GM21390 (cell line): Measurements from ENCODE around the gene SULT1A3.
"Not testable (repeated sequence)": the region's sequence is repeated elsewhere in the genome, so short reads cannot be mapped to it uniquely, and the experiment has no call there.

Source experiments
- ATAC-seq: cut with Tn5 transposase; IDR thresholded peaks from one replicate; pipeline ENCODE4 v1.9.1; 2021; ENCODE audit not compliant: unreplicated experiment

Gene SULT1A3

GRCh38 chr16:30199049-30199448, at the start of gene SULT1A3:
TSS of gene SULT1A3 (plus strand) at chr16:30199255. CDS start at chr16:30200729, 1,474 bp downstream.
- not testable (repeated sequence) for ATAC-seq

DNA sequence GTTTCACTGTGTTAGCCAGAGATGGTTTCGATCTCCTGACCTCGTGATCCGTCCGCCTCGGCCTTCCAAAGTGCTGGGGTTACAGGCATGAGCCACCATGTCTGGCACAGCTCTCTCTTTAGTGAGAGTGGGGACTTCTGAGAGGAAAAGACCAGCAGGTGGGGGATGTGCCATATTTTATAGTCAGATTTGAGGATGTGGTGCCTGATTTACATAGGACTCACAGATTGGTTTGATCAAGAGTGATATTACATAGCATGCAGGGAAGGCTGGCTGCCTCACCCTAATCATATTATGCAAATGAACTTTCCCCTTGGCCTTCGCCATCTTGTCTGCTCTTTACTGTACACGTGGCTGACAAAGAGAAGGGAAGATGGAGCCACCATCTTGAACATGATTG, 48.0 kb upstream of the SULT1A3 start:
- ATAC-seq: no peak

DNA sequence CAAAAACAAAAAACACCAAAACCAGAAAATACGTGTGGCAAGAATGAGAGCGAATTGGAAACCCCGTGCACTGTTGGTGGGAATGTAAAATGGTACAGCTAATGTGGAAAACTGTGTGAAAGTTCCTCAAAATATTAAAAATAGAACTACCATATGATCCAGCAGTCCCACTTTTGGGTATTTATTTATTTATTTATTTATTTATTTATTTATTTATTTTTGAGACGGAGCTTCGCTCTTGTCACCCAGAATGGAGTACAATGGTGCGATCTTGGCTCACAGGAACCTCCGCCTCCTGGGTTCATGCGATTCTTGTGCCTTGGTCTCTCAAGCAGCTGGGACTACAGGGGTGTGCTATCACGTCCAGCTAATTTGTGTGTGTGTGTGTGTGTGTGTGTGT, 46.5 kb upstream of the SULT1A3 start:
- no peak for ATAC-seq

- ATAC-seq: no peak
These were observed 43.9 kb upstream of the SULT1A3 start for GRCh38 chr16:30155188-30155587.

- no peak for ATAC-seq
These were observed 41.8 kb upstream of the SULT1A3 start for GRCh38 chr16:30157214-30157613.

DNA sequence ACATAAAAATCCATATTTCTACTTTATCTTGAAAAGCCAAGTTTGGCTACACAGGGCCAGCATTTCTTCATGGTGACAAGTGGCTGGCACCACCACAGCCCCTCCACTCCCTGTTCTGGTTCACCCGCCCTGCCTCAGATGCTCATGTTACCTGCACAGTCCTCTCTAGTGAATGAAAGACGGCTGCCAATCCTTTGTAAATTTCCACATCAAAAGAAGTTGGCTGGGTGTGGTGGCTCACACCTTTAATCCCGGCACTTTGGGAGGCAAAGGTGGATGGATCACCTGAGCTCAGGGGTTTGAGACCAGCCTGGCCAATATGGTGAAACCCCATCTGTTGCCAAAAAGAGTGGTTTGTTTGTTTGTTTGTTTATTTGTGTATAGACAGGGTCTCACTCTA, 35.5 kb upstream of the SULT1A3 start:
- ATAC-seq: no peak

DNA sequence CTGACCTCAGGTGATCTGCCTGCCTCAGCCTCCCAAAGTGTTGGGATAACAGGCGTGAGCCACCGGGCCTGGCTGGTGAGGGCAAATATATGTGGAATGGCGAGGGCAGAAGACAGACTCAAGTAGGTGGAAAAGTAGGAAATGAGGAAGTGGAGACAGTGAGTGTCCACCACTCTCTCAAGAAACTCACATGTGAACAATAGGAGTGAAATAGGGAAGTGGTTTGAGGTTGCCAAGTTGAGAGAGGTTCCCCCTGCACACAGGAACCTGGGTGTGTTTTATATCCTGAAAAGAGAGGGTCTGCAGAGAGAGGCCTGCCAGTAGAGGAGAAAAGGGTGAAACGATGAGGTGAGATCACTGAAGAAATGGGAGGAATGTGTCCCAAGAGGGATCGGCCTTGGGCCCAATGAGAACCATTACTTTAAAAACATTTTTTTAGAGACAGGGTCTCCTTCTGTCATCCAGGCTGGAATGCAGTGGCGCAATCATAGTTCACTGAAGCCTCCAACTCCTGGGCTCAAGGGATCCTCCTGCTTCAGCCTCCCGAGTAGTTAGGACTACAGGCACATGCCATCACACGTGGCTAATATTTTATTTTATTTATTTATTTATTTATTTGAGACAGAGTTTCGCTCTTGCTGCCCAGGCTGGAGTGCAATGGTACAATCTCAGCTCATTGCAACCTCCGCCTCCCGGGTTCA, 32.7 kb upstream of the SULT1A3 start:
- no peak for ATAC-seq

GRCh38 chr16:30168746-30169145, 30.3 kb upstream of the SULT1A3 start:
- ATAC-seq: not testable (repeated sequence)

GRCh38 chr16:30169416-30169815, 29.6 kb upstream of the SULT1A3 start:
- ATAC-seq: not testable (repeated sequence)

DNA sequence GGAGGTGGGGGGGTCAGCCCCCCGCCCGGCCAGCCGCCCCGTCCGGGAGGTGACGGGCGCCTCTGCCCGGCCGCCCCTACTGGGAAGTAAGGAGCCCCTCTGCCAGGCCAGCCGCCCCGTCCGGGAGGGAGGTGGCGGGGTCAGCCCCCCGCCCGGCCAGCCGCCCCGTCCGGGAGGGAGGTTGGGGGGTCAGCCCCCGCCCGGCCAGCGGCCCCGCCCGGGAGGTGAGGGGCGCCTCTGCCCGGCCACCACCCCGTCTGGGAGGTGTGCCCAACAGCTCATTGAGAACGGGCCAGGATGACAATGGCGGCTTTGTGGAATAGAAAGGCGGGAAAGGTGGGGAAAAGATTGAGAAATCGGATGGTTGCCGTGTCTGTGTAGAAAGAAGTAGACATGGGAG, 28.9 kb upstream of the SULT1A3 start:
- not testable (repeated sequence) for ATAC-seq

DNA sequence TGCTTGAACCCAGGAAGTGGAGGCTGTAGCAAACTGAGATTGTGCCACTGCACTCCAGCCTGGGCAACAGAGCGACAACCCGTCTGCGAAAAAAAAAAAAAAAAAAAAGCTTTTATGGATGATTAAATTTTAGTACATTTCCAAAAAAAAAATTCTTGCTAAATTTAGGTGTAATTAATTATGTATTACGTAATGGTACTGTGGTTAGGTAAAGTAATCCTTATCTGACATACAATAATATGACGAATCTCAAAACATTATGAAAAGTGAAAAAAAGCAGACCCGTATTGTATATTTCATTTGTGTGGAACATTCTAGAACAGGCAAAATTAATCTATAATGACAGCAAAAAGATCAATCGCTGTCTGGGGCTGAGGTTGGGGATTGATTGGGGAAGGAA, 26.0 kb upstream of the SULT1A3 start:
- ATAC-seq: no peak

GRCh38 chr16:30176876-30177275, 22.2 kb upstream of the SULT1A3 start:
- not testable (repeated sequence) for ATAC-seq

DNA sequence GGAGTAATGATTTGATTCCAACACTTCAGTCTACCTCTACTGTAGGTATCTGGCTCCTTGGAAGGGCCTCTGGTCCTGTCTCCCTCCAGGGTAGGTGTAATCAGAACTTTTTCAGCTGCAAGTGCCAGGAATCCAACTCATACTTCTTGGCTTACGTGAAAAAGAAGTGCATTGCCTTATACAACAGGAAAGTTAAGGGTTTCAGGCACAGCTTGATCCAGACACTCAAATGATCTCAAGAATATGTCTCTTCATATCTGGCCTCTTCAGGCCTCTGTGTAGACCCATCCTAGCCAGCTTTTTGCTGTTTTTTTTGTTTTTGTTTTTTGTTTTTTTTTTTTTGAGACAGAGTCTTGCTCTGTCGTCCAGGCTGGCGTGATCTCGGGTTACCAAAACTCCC, 19.9 kb upstream of the SULT1A3 start:
- no peak for ATAC-seq

DNA sequence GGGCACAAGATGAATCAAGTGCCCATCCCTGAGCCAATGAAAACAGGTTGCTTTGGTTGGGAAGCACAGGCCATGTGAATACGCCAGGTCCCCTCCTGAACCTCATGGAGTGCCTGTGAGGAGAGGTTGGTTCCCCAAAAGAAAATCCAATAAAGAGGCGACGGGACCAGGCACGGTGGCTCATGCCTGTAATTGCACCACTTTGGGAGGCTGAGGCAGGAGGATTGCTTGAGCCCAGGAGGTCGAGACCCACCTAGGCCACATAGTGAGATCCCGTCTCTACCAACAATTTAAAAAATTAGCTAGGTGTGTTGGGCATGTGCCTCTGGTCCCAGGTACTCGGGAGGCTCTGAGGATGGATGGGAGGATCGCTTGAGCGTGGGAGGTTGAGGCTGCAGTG, 19.1 kb upstream of the SULT1A3 start:
- ATAC-seq: no peak

- ATAC-seq: no peak
These were observed 18.3 kb upstream of the SULT1A3 start for GRCh38 chr16:30180741-30181140.

DNA sequence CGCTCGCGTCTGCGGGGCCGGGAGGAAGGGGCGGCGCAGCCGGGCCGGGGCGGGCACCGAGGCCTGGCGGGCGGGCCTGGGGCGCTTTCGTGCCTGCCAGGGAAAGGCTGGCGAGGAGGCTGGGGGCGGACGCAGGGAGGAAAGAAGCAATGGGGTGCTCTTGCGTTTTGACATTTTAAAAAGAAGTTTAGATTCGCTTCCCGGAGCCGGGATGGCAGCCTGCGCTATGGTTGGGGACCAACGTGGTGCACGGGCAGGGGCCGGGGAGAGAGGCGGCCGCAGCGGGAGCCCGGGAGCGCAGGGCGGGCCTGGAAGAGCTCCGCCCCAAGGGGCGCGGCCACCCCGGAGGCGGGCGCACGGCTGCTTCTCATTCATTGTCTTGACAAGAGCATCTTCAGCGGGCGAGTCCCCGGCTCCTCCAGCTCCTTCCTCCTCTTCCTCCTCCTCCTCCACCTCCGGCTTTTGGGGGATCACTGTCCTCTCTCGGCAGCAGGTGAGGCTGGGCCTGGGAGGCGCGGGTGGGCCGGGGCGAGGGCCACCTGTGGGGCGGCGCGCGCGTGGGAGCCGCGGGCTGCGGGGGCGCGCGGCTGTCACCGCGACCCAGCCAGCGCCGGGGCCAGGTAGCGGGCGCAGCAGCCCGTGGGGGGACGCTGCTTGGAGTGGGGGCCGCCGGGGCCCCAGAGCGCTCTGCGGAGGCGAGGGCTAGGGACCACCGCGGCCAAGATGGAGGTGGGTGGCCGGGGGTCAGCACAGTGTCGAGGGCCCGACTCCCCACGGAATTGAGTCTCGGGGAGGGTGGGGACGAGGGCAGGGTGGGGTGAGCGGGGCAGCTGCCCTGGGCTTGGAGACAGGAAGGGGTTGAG, 15.6 kb upstream of the SULT1A3 start, which contains the start of gene CORO1A:
TSS of gene CORO1A (plus strand) at position 370 of the 863 bp plus-strand sequence. CDS start 1,608 bp downstream, outside the sequence.
- peak; percentile 42 for ATAC-seq

GRCh38 chr16:30184096-30184890, 14.8 kb upstream of the SULT1A3 start:
- ATAC-seq: peak; percentile 2

DNA sequence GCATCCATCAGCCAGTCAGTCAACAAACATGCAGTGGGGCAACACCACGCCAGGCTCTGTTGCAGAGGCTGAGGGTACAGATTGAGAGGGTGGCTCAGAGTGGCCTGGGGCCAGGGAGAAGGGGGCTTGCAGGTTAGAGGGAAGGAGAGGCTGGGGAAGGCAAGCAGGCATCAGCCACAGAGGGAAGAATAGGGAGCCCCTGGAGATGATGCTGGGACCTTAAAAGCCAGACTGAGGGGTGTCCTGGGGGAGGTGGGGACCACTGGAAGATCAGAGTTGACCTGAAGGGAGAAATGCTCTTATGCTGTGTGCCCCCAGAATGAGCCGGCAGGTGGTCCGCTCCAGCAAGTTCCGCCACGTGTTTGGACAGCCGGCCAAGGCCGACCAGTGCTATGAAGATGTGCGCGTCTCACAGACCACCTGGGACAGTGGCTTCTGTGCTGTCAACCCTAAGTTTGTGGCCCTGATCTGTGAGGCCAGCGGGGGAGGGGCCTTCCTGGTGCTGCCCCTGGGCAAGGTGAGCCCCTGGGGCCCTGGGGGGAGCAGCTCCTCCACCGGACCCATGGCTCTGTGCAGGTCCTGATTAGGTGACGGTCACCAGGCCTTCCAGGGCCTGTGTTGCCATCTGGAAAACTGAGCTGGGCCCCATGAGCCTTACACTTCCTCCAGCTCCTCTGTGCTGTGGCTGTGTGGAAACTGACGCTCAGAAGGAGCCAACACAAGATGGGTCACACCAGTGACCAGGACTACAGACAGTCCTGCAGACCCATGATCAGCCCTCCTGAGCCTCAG, 14.0 kb upstream of the SULT1A3 start:
- no peak for ATAC-seq

DNA sequence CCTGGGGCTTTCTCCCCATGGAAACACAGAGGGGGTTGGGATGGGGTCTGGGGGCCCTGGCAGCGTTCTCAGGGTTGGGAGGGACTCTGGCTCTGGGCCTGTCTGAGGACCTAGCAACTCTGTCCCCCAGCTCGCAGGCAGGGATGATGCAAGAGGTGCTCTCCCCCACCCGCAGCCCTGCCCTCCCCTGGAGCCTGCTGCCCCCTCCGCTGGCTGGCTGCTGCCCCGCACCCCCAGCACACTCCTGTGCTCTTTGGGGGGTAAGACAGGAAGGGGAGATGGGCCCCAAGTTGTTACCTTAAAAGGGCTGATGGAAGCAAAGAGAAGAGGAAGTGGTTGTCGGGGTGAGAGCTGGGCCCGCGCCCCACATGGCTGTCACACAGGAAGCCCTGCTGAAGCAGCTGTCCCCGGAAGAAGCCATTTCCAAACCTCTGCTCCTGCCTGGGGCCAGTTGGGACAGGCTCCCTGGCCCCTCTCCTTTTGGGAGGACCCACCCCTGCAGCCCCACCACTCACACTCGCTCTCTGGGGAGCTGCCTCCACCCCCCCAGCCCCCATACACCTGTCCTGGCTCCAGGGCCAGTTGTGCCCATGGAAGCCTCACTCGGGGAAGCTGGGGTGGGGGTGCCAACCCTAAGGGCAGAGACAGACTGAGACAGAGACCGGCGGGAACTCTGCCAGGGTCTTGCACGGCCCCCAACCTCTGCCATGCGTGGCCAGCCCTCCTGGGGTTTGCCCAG, 13.2 kb upstream of the SULT1A3 start:
- peak; percentile 36 for ATAC-seq

DNA sequence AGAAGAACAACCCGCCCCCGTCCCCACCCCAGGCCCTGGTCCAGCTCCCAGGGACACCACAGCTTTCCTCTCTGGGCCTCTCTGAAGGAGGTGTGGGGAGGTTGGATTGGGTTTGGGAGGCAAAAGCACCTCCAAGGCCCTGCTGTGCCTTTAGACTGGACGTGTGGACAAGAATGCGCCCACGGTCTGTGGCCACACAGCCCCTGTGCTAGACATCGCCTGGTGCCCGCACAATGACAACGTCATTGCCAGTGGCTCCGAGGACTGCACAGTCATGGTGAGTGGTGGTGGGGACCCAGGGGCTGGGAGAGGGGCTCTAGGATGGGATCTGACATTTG, 12.6 kb upstream of the SULT1A3 start:
- no peak for ATAC-seq
